ENCODE measurements around the gene SLAMF9.

The SLAMF9 gene

DNA sequence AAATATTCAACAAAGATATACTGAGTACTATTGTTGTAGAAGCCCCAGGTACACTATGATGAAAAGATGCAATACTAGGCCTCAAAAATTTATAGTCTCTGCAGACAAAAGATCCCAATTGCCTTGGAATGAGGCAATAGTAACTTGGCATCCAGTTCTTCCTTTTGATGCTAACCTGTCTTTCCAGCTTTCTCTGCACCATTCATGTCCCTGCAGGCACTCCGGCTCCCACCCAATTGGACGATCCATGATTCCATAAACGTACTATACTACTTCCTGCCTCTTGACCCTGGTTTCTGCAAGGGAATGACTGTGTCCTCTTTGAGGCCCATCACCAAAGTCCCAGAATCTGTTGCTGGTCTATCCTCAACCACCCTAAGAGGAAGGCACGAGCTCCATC is 20.7 kb downstream of the SLAMF9 start:
- TF ChIP-seq, protein P1, sequence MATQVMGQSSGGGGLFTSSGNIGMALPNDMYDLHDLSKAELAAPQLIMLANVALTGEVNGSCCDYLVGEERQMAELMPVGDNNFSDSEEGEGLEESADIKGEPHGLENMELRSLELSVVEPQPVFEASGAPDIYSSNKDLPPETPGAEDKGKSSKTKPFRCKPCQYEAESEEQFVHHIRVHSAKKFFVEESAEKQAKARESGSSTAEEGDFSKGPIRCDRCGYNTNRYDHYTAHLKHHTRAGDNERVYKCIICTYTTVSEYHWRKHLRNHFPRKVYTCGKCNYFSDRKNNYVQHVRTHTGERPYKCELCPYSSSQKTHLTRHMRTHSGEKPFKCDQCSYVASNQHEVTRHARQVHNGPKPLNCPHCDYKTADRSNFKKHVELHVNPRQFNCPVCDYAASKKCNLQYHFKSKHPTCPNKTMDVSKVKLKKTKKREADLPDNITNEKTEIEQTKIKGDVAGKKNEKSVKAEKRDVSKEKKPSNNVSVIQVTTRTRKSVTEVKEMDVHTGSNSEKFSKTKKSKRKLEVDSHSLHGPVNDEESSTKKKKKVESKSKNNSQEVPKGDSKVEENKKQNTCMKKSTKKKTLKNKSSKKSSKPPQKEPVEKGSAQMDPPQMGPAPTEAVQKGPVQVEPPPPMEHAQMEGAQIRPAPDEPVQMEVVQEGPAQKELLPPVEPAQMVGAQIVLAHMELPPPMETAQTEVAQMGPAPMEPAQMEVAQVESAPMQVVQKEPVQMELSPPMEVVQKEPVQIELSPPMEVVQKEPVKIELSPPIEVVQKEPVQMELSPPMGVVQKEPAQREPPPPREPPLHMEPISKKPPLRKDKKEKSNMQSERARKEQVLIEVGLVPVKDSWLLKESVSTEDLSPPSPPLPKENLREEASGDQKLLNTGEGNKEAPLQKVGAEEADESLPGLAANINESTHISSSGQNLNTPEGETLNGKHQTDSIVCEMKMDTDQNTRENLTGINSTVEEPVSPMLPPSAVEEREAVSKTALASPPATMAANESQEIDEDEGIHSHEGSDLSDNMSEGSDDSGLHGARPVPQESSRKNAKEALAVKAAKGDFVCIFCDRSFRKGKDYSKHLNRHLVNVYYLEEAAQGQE (IDR thresholded peaks at IDR 0.05; ENCODE audit: low read depth) = no peak
- no peak for TF ChIP-seq TEAD4 (IDR thresholded peaks at IDR 0.05)
- TF ChIP-seq TAF1 (IDR thresholded peaks at IDR 0.05; ENCODE audit: low read depth) = no peak
- TF ChIP-seq NFIC (IDR thresholded peaks at IDR 0.05) = no peak
- TF ChIP-seq, protein P2, sequence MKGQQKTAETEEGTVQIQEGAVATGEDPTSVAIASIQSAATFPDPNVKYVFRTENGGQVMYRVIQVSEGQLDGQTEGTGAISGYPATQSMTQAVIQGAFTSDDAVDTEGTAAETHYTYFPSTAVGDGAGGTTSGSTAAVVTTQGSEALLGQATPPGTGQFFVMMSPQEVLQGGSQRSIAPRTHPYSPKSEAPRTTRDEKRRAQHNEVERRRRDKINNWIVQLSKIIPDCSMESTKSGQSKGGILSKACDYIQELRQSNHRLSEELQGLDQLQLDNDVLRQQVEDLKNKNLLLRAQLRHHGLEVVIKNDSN (IDR thresholded peaks at IDR 0.05) = no peak
- no peak for TF ChIP-seq EP300 (IDR thresholded peaks at IDR 0.05; ENCODE audit: borderline replicate concordance)
- TF ChIP-seq RAD21 (IDR thresholded peaks at IDR 0.05; ENCODE audit: low read depth) = no peak
- TF ChIP-seq TCF12 (IDR thresholded peaks at IDR 0.05; ENCODE audit: low read depth) = no peak
- no peak for TF ChIP-seq CEBPB (IDR thresholded peaks at IDR 0.05)
- no peak for TF ChIP-seq MAX (IDR thresholded peaks at IDR 0.05)
- TF ChIP-seq ZBTB7A (IDR thresholded peaks at IDR 0.05; ENCODE audit: low read depth) = no peak
- no peak for TF ChIP-seq FOXM1 (IDR thresholded peaks at IDR 0.05; ENCODE audit: borderline replicate concordance, low read depth)
- TF ChIP-seq YY1 (IDR thresholded peaks at IDR 0.05; ENCODE audit: low read depth) = no peak
- no peak for TF ChIP-seq CREB1 (IDR thresholded peaks at IDR 0.05; ENCODE audit: low read depth)
- no peak for TF ChIP-seq EGR1 (IDR thresholded peaks at IDR 0.05)

- TF ChIP-seq NFIC (IDR thresholded peaks at IDR 0.05) (peak; percentile 53), CREB1 (IDR thresholded peaks at IDR 0.05; ENCODE audit: low read depth) (no peak), EP300 (IDR thresholded peaks at IDR 0.05; ENCODE audit: borderline replicate concordance) (0 out of 2 replicates have a peak, but pooled peaks have one; percentile 15)
These were observed 21.4 kb downstream of the SLAMF9 start for GRCh38 chr1:159932296-159933285.

- TF ChIP-seq TCF12 (IDR thresholded peaks at IDR 0.05; ENCODE audit: low read depth) = no peak
- TF ChIP-seq, protein P2 (IDR thresholded peaks at IDR 0.05) = no peak
- no peak for TF ChIP-seq ZBTB7A (IDR thresholded peaks at IDR 0.05; ENCODE audit: low read depth)
- no peak for TF ChIP-seq FOXM1 (IDR thresholded peaks at IDR 0.05; ENCODE audit: borderline replicate concordance, low read depth)
These were observed 22.3 kb downstream of the SLAMF9 start for GRCh38 chr1:159931795-159932173.

DNA sequence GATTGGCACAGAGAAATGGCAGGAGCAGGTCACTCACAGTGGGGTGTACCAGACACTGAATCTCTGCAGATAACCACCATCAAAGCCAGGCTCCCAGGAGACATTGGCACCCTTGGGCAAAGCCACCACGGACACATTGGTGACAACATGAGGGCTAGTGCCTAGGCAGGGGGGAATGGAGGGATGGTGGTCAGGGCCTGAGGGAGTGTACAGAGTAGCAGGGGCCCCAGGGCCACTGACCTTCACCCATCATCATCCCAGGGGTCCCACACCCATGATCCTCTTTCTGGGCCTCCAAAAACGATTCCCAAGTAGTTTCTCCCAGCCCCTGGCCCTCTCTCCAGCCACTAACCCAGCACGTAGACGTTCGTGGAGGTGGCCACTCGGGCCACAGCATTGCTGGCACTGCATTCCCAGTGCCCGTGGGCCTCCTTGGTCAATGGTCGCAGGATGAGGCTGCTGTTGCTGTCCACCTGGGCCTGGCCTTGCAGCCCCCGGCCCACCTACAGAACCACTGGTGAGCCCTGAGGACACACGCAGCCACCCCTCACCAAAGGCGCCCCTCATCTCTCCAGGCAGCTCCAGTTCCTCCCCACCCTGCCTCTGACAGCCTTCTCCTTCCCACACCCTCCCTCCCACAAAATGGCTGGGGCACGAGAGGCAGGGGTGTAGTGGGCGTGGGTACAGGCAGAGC is 22.8 kb downstream of the SLAMF9 start:
- no peak for TF ChIP-seq ZBTB7A (IDR thresholded peaks at IDR 0.05; ENCODE audit: low read depth)
- no peak for TF ChIP-seq CEBPB (IDR thresholded peaks at IDR 0.05)
- no peak for TF ChIP-seq EGR1 (IDR thresholded peaks at IDR 0.05)

- no peak for TF ChIP-seq TCF12 (IDR thresholded peaks at IDR 0.05; ENCODE audit: low read depth)
- no peak for TF ChIP-seq EGR1 (IDR thresholded peaks at IDR 0.05)
- TF ChIP-seq, protein P1 (IDR thresholded peaks at IDR 0.05; ENCODE audit: low read depth) = no peak
- no peak for TF ChIP-seq CREB1 (IDR thresholded peaks at IDR 0.05; ENCODE audit: low read depth)
- no peak for TF ChIP-seq TAF1 (IDR thresholded peaks at IDR 0.05; ENCODE audit: low read depth)
- no peak for TF ChIP-seq MAX (IDR thresholded peaks at IDR 0.05)
- TF ChIP-seq ZBTB7A (IDR thresholded peaks at IDR 0.05; ENCODE audit: low read depth) = no peak
- no peak for TF ChIP-seq CEBPB (IDR thresholded peaks at IDR 0.05)
- TF ChIP-seq FOXM1 (IDR thresholded peaks at IDR 0.05; ENCODE audit: borderline replicate concordance, low read depth) = no peak
- no peak for TF ChIP-seq YY1 (IDR thresholded peaks at IDR 0.05; ENCODE audit: low read depth)
- TF ChIP-seq TEAD4 (IDR thresholded peaks at IDR 0.05) = no peak
- TF ChIP-seq, protein P2 (IDR thresholded peaks at IDR 0.05) = no peak
- no peak for TF ChIP-seq EP300 (IDR thresholded peaks at IDR 0.05; ENCODE audit: borderline replicate concordance)
- TF ChIP-seq NFIC (IDR thresholded peaks at IDR 0.05) = no peak
- no peak for TF ChIP-seq RAD21 (IDR thresholded peaks at IDR 0.05; ENCODE audit: low read depth)
These were observed 23.4 kb downstream of the SLAMF9 start for GRCh38 chr1:159930634-159931033.

Data from Ishikawa (cell line).